HepG2 (cell line): ENCODE results near the gene GLCE. TPM values are rescaled to one million over a fixed set of nuclear protein-coding genes. Genes with fewer than 3 reads are reported as not detected.

Source experiments
- ATF1 ChIP-seq: IDR thresholded peaks from 2 replicates; pipeline ENCODE4 v1.6.1; 2016; ENCODE audit warnings: mild to moderate bottlenecking, control low read depth
- ISX ChIP-seq: sonication (generic); formaldehyde crosslinking; conservative IDR thresholded peaks from 2 replicates; pipeline ENCODE4 v1.5.0; 2020; ENCODE audit warnings: missing genetic modification reagents
- LCORL ChIP-seq, 2 experiments: fragments of 450-650 bp in 1 of 2; sonication (generic) in 1 of 2; formaldehyde crosslinking in 1 of 2; IDR thresholded peaks; 2 replicates each; pipeline versions ENCODE4 v1.5.0 to v1.6.1; 2017 to 2020; ENCODE audit warnings: antibody characterized with exemption in 1 of 2, missing genetic modification reagents in 1 of 2
- MAFG ChIP-seq: sonication (generic); formaldehyde crosslinking; IDR thresholded peaks from 2 replicates; pipeline ENCODE4 v1.5.1; 2020; ENCODE audit warnings: mild to moderate bottlenecking, missing genetic modification reagents
- MED8 ChIP-seq: sonication (generic); formaldehyde crosslinking; IDR thresholded peaks from 2 replicates; pipeline ENCODE4 v1.8.1; 2023; ENCODE audit warnings: mild to moderate bottlenecking, missing genetic modification reagents; ENCODE audit not compliant: insufficient replicate concordance
- MIER2 ChIP-seq: IDR thresholded peaks from 2 replicates; pipeline ENCODE4 v1.6.1; 2016; ENCODE audit warnings: missing biosample characterization, missing genetic modification reagents
- NFYB ChIP-seq: sonication (generic); formaldehyde crosslinking; IDR thresholded peaks from 2 replicates; pipeline ENCODE4 v1.4.0; 2020; ENCODE audit warnings: missing genetic modification reagents
- PHF8 ChIP-seq: sonication (generic); formaldehyde crosslinking; IDR thresholded peaks from 2 replicates; pipeline ENCODE4 v1.5.0; 2020; ENCODE audit warnings: missing genetic modification reagents
- SETDB1 ChIP-seq: sonication (generic); formaldehyde crosslinking; IDR thresholded peaks from 2 replicates; pipeline ENCODE4 v1.5.1; 2020; ENCODE audit warnings: missing genetic modification reagents, mild to moderate bottlenecking, borderline replicate concordance
- ZBTB20 ChIP-seq: sonication (generic); formaldehyde crosslinking; IDR thresholded peaks from 2 replicates; pipeline ENCODE4 v1.8.1; 2023; ENCODE audit warnings: missing genetic modification reagents, low read depth, mild to moderate bottlenecking, borderline replicate concordance
- ZBTB7A ChIP-seq: sonication (generic); formaldehyde crosslinking; IDR thresholded peaks from 2 replicates; pipeline ENCODE4 v1.8.0; 2022; ENCODE audit warnings: mild to moderate bottlenecking, missing genetic modification reagents
- ZNF382 ChIP-seq: sonication (generic); formaldehyde crosslinking; IDR thresholded peaks from 2 replicates; pipeline ENCODE4 v1.5.0; 2020; ENCODE audit warnings: missing genetic modification reagents, mild to moderate bottlenecking, borderline replicate concordance
- ZNF430 ChIP-seq: sonication (generic); formaldehyde crosslinking; IDR thresholded peaks from 2 replicates; pipeline ENCODE4 v1.9.0; 2021; ENCODE audit warnings: mild to moderate bottlenecking, missing genetic modification reagents
- ZNF501 ChIP-seq: sonication (generic); formaldehyde crosslinking; IDR thresholded peaks from 2 replicates; pipeline ENCODE4 v1.5.1; 2020; ENCODE audit warnings: mild to moderate bottlenecking, moderate library complexity, missing genetic modification reagents
- ZNF577 ChIP-seq: sonication (generic); formaldehyde crosslinking; IDR thresholded peaks from 2 replicates; pipeline ENCODE4 v1.4.0; 2020; ENCODE audit warnings: mild to moderate bottlenecking, low read depth, missing genetic modification reagents, borderline replicate concordance
- ZNF879 ChIP-seq: sonication (generic); formaldehyde crosslinking; IDR thresholded peaks from 2 replicates; pipeline ENCODE4 v1.8.1; 2023; ENCODE audit warnings: missing genetic modification reagents
- polyA plus RNA-seq, 8 experiments: library from polyadenylated mRNA; depleted of rRNA in 3 of 8; stranded (reverse) in 7 of 8; unstranded in 1 of 8; fragments of >200 nt; fragmentation: Illumina TruSeq in 4 of 8; extraction: Trizol in 4 of 8; gene quantifications; 2 replicates each; pipeline versions ENCODE4 v1.2.1 to v1.2.3, GENCODE V29; 2011 to 2016; ENCODE audit warnings: low read depth in 4 of 8, missing spikeins in 1 of 8, mixed read lengths in 1 of 8; ENCODE audit not compliant: insufficient read depth in 1 of 8
- total RNA-seq, 5 experiments: library from RNA; depleted of rRNA; stranded (reverse); fragments of >200 nt; fragmentation: Illumina TruSeq; extraction: Trizol; gene quantifications; 2 replicates each; pipeline ENCODE4 v1.2.3, GENCODE V29; 2016; ENCODE audit warnings: low read depth in 1 of 5
- TF ChIP-seq, protein P1 (sequence below): IDR thresholded peaks from 2 replicates; pipeline ENCODE4 v1.6.1; 2012; ENCODE audit warnings: inconsistent platforms
- TF ChIP-seq, protein P2 (sequence below), 2 experiments: sonication (generic) in 1 of 2; formaldehyde crosslinking in 1 of 2; IDR thresholded peaks; 2 replicates each; pipeline versions ENCODE4 v1.6.1 to v1.9.0; 2014 to 2022; ENCODE audit warnings: antibody characterized with exemption in 1 of 2, borderline replicate concordance in 1 of 2, inconsistent platforms in 1 of 2, low read depth in 1 of 2, missing genetic modification reagents in 1 of 2
- TF ChIP-seq, protein P3 (sequence below): sonication (generic); formaldehyde crosslinking; IDR thresholded peaks from 2 replicates; pipeline ENCODE4 v1.5.0; 2020; ENCODE audit warnings: mild to moderate bottlenecking, missing genetic modification reagents

GLCE gene
- total and polyA plus RNA-seq, 2 of the 13 experiments (the other 11 are each of a cell fraction or from before 2014, with no cell fraction given), result 12.9 to 23.4 TPM

GRCh38 chr15:69160141-69160993 lies at the start of gene GLCE (continued):
- TF ChIP-seq ZNF501 (CRISPR knock-in tag) (peak; percentile 64), MED8 (CRISPR knock-in tag) (no peak), MIER2 (CRISPR knock-in tag) (no peak), NFYB (CRISPR knock-in tag) (peak; percentile 89), SETDB1 (CRISPR knock-in tag) (no peak), ZNF382 (CRISPR knock-in tag) (no peak), ZNF430 (CRISPR knock-in tag) (peak; percentile 91), ZNF577 (CRISPR knock-in tag) (no peak), ZBTB7A (CRISPR knock-in tag) (peak; percentile 32; the same call in 1 of the 2 replicates), MAFG (CRISPR knock-in tag) (no peak), ZBTB20 (CRISPR knock-in tag) (0 out of 2 replicates have a peak, but pooled peaks have one; percentile 38), ISX (CRISPR knock-in tag) (no peak), ATF1 (CRISPR knock-in tag) (peak; percentile 66), PHF8 (peak; percentile 90), ZNF879 (CRISPR knock-in tag) (no peak), LCORL (IDR thresholded peaks at IDR 0.05) (no peak), LCORL (CRISPR knock-in tag; IDR thresholded peaks at IDR 0.05) (no peak)
- TF ChIP-seq, protein P1, sequence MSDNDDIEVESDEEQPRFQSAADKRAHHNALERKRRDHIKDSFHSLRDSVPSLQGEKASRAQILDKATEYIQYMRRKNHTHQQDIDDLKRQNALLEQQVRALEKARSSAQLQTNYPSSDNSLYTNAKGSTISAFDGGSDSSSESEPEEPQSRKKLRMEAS, result peak; percentile 59
- TF ChIP-seq, protein P2, sequence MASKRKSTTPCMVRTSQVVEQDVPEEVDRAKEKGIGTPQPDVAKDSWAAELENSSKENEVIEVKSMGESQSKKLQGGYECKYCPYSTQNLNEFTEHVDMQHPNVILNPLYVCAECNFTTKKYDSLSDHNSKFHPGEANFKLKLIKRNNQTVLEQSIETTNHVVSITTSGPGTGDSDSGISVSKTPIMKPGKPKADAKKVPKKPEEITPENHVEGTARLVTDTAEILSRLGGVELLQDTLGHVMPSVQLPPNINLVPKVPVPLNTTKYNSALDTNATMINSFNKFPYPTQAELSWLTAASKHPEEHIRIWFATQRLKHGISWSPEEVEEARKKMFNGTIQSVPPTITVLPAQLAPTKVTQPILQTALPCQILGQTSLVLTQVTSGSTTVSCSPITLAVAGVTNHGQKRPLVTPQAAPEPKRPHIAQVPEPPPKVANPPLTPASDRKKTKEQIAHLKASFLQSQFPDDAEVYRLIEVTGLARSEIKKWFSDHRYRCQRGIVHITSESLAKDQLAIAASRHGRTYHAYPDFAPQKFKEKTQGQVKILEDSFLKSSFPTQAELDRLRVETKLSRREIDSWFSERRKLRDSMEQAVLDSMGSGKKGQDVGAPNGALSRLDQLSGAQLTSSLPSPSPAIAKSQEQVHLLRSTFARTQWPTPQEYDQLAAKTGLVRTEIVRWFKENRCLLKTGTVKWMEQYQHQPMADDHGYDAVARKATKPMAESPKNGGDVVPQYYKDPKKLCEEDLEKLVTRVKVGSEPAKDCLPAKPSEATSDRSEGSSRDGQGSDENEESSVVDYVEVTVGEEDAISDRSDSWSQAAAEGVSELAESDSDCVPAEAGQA (IDR thresholded peaks at IDR 0.05; ENCODE audit: low read depth), result no peak
- TF ChIP-seq, protein P2 (CRISPR knock-in tag; IDR thresholded peaks at IDR 0.05; ENCODE audit: borderline replicate concordance), result no peak
- TF ChIP-seq, protein P3, sequence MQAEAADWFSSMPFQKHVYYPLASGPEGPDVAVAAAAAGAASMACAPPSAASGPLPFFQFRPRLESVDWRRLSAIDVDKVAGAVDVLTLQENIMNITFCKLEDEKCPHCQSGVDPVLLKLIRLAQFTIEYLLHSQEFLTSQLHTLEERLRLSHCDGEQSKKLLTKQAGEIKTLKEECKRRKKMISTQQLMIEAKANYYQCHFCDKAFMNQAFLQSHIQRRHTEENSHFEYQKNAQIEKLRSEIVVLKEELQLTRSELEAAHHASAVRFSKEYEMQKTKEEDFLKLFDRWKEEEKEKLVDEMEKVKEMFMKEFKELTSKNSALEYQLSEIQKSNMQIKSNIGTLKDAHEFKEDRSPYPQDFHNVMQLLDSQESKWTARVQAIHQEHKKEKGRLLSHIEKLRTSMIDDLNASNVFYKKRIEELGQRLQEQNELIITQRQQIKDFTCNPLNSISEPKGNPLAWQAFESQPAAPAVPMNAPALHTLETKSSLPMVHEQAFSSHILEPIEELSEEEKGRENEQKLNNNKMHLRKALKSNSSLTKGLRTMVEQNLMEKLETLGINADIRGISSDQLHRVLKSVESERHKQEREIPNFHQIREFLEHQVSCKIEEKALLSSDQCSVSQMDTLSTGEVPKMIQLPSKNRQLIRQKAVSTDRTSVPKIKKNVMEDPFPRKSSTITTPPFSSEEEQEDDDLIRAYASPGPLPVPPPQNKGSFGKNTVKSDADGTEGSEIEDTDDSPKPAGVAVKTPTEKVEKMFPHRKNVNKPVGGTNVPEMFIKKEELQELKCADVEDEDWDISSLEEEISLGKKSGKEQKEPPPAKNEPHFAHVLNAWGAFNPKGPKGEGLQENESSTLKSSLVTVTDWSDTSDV, result no peak
